Trophoblast cell (in vitro differentiated cells and primary cell): ENCODE results near the gene USP17L24.
"Not testable (repeated sequence)": the region's sequence is repeated elsewhere in the genome, so short reads cannot be mapped to it uniquely, and the experiment has no call there.

ENCODE experiments used
- DNase-seq, 2 donors: peaks; one replicate each; pipeline ENCODE4 v3.0.0-alpha.2; 2016
- H2AFZ ChIP-seq: 2 replicates; pipeline ENCODE4 v1.6.1; 2013; ENCODE audit warnings: low read length, moderate library complexity, mild to moderate bottlenecking; ENCODE audit not compliant: insufficient read depth, poor library complexity
- H2AK5ac ChIP-seq: 2 replicates; pipeline ENCODE4 v1.6.1; 2013; ENCODE audit warnings: mild to moderate bottlenecking, low read length
- H2BK120ac ChIP-seq: 2 replicates; pipeline ENCODE4 v1.6.1; 2013; ENCODE audit warnings: low read length, mild to moderate bottlenecking, moderate library complexity; ENCODE audit not compliant: insufficient read depth, poor library complexity
- H2BK12ac ChIP-seq: 2 replicates; pipeline ENCODE4 v1.6.1; 2013; ENCODE audit warnings: mild to moderate bottlenecking, low read length, moderate library complexity
- H2BK5ac ChIP-seq: 2 replicates; pipeline ENCODE4 v1.6.1; 2013; ENCODE audit warnings: low read length, low read depth, moderate library complexity, mild to moderate bottlenecking; ENCODE audit not compliant: poor library complexity
- H3K14ac ChIP-seq: 2 replicates; pipeline ENCODE4 v1.6.1; 2013; ENCODE audit warnings: mild to moderate bottlenecking, low read length
- H3K18ac ChIP-seq: 2 replicates; pipeline ENCODE4 v1.6.1; 2013; ENCODE audit warnings: mild to moderate bottlenecking, low read length
- H3K23ac ChIP-seq: 2 replicates; pipeline ENCODE4 v1.6.1; 2013; ENCODE audit warnings: low read length
- H3K27ac ChIP-seq: 2 replicates; pipeline ENCODE4 v1.5.1; 2013; ENCODE audit warnings: low read depth, mild to moderate bottlenecking, inconsistent platforms, low read length, moderate library complexity
- H3K27me3 ChIP-seq: 2 replicates; pipeline ENCODE4 v1.6.1; 2013; ENCODE audit warnings: inconsistent platforms, mild to moderate bottlenecking, low read length, moderate library complexity; ENCODE audit not compliant: insufficient read depth
- H3K36me3 ChIP-seq, 2 experiments: 1 replicate in 1 of 2; 2 replicates in 1 of 2; pipeline ENCODE4 v1.6.1; 2013; ENCODE audit warnings: low read length in 2 of 2, mild to moderate bottlenecking in 2 of 2, moderate library complexity in 1 of 2; ENCODE audit not compliant: insufficient read depth in 2 of 2, control insufficient read depth in 1 of 2
- H3K4ac ChIP-seq: 2 replicates; pipeline ENCODE4 v1.6.1; 2013; ENCODE audit warnings: low read depth, mild to moderate bottlenecking, low read length, moderate library complexity
- H3K4me1 ChIP-seq, 2 experiments: 1 replicate in 1 of 2; 2 replicates in 1 of 2; pipeline ENCODE4 v1.6.1; 2013; ENCODE audit warnings: low read length in 2 of 2, mild to moderate bottlenecking in 2 of 2, moderate library complexity in 1 of 2; ENCODE audit not compliant: insufficient read depth in 2 of 2, control insufficient read depth in 1 of 2
- H3K4me2 ChIP-seq: 2 replicates; pipeline ENCODE4 v1.6.1; 2013; ENCODE audit warnings: inconsistent platforms, mild to moderate bottlenecking, low read length, moderate library complexity
- H3K4me3 ChIP-seq: 2 replicates; pipeline ENCODE4 v1.5.1; 2013; ENCODE audit warnings: mild to moderate bottlenecking, low read depth, low read length, inconsistent platforms
- H3K79me1 ChIP-seq: one replicate; pipeline ENCODE4 v1.6.1; 2013; ENCODE audit warnings: low read length
- H3K79me2 ChIP-seq: 2 replicates; pipeline ENCODE4 v1.6.1; 2013; ENCODE audit warnings: low read length, mild to moderate bottlenecking; ENCODE audit not compliant: control insufficient read depth, insufficient read depth, poor library complexity
- H3K9ac ChIP-seq: 2 replicates; pipeline ENCODE4 v1.6.1; 2013; ENCODE audit warnings: mild to moderate bottlenecking, low read length
- H3K9me3 ChIP-seq: 2 replicates; pipeline ENCODE4 v1.6.1; 2013; ENCODE audit warnings: low read depth, mild to moderate bottlenecking, control low read depth, inconsistent platforms, low read length; ENCODE audit not compliant: insufficient read depth
- H4K12ac ChIP-seq: 2 replicates; pipeline ENCODE4 v1.6.1; 2013; ENCODE audit warnings: low read depth, mild to moderate bottlenecking, low read length, moderate library complexity
- H4K8ac ChIP-seq: 2 replicates; pipeline ENCODE4 v1.6.1; 2013; ENCODE audit warnings: low read depth, mild to moderate bottlenecking, low read length, moderate library complexity
- H4K91ac ChIP-seq: one replicate; pipeline ENCODE4 v1.6.1; 2013; ENCODE audit warnings: low read depth, mild to moderate bottlenecking, low read length, moderate library complexity
- WGBS: extraction: QIAGEN DNeasy Blood & Tissue Kit; methylation state at CpG from one replicate; pipeline ENCODE4 v1.1.7; 2013; ENCODE audit warnings: missing lambda C conversion rate; ENCODE audit not compliant: insufficient read length, insufficient coverage; ENCODE audit errors: extremely low coverage; 5-methylcytosine and 5-hydroxymethylcytosine counted together

USP17L24 gene

DNA sequence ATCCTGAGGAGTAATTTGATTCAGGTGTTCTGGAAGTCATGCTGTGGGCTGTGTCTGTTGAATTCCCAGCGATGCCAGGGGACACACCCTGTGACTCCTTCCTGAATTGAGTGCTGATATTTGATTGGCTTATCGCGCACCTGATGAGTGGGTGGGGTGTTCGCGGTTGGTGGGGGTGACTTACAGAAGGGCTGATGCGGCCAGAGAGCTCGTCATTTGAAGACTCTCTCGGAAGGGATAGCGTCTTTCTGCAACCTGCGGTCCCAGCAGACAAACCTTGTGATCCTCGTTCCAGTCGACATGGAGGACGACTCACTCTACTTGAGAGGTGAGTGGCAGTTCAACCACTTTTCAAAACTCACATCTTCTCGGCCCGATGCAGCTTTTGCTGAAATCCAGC lies 14.1 kb downstream of the USP17L24 start, which contains the start of gene USP17L5:
Gene USP17L5 (plus strand): TSS at position 301 of the 400 bp plus-strand sequence. CDS start 0 bp downstream, at position 301.
- H4K8ac ChIP-seq, H2BK120ac ChIP-seq, H4K12ac ChIP-seq, H3K4ac ChIP-seq, H3K18ac ChIP-seq, H3K27me3 ChIP-seq, H3K79me2 ChIP-seq, H2AFZ ChIP-seq, H3K4me1 ChIP-seq, H3K4me2 ChIP-seq, H2BK12ac ChIP-seq, H3K9ac ChIP-seq, H3K27ac ChIP-seq, H2AK5ac ChIP-seq, H4K91ac ChIP-seq, H2BK5ac ChIP-seq, H3K79me1 ChIP-seq, H3K14ac ChIP-seq, DNase-seq, H3K9me3 ChIP-seq, H3K36me3 ChIP-seq, H3K23ac ChIP-seq, H3K4me3 ChIP-seq: not testable (repeated sequence)
- no CpG with 5 or more reads among the region's 15 CpGs for WGBS

DNA sequence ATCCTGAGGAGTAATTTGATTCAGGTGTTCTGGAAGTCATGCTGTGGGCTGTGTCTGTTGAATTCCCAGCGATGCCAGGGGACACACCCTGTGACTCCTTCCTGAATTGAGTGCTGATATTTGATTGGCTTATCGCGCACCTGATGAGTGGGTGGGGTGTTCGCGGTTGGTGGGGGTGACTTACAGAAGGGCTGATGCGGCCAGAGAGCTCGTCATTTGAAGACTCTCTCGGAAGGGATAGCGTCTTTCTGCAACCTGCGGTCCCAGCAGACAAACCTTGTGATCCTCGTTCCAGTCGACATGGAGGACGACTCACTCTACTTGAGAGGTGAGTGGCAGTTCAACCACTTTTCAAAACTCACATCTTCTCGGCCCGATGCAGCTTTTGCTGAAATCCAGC lies 18.9 kb downstream of the USP17L24 start, which contains the start of gene USP17L27:
Gene USP17L27 (plus strand): TSS at position 301 of the 400 bp plus-strand sequence. CDS start 0 bp downstream, at position 301.
- not testable (repeated sequence) for H2AK5ac ChIP-seq, H3K4me3 ChIP-seq, H3K36me3 ChIP-seq, H3K9me3 ChIP-seq, H2BK5ac ChIP-seq, DNase-seq, H4K91ac ChIP-seq, H2BK120ac ChIP-seq, H3K4me2 ChIP-seq, H3K23ac ChIP-seq, H4K12ac ChIP-seq, H3K14ac ChIP-seq, H3K79me2 ChIP-seq, H3K79me1 ChIP-seq, H3K4me1 ChIP-seq, H2AFZ ChIP-seq, H2BK12ac ChIP-seq, H4K8ac ChIP-seq, H3K18ac ChIP-seq, H3K4ac ChIP-seq, H3K9ac ChIP-seq, H3K27ac ChIP-seq, H3K27me3 ChIP-seq
- WGBS, result no CpG with 5 or more reads among the region's 15 CpGs

- H3K4ac ChIP-seq, result not testable (repeated sequence)
Measured at GRCh38 chr4:9348593-9348992, 23.6 kb downstream of the USP17L24 start, which contains the start of gene USP17L28. Gene USP17L28, plus strand, starts transcription at chr4:9348893. Its CDS starts 0 bp downstream, at chr4:9348893.

DNA sequence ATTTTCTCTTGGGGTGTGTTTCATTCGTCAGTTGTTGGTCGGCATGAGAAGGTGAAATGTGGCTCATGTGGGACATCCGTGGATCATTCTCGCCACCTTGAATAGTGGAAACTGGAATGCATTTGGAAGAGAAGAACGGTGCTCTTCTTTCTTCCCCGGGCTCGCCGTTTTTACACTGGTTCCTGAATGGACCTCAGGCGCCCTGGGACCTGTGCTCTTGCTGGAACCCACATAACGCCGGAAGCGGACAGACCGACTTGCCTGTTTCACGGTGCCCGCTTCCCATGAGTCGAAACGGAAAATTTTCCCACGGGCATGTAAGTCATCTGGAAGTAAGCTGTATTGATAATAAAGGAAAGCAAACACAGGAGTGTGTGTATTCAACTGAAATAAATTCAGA lies 25.9 kb downstream of the USP17L24 start:
- not testable (repeated sequence) for H3K4me1 ChIP-seq, H3K23ac ChIP-seq, H2AK5ac ChIP-seq, H3K4me3 ChIP-seq, H4K12ac ChIP-seq, H3K79me2 ChIP-seq, DNase-seq, H3K27me3 ChIP-seq, H4K91ac ChIP-seq, H2BK5ac ChIP-seq, H2BK12ac ChIP-seq, H3K79me1 ChIP-seq, H3K4ac ChIP-seq, H3K36me3 ChIP-seq, H3K27ac ChIP-seq, H3K18ac ChIP-seq, H3K9ac ChIP-seq, H2BK120ac ChIP-seq, H4K8ac ChIP-seq, H3K9me3 ChIP-seq, H3K4me2 ChIP-seq, H2AFZ ChIP-seq, H3K14ac ChIP-seq
- no CpG with 5 or more reads among the region's 18 CpGs for WGBS

More at GRCh38 chr4:9348593-9348992, 23.6 kb downstream of the USP17L24 start, which contains the start of gene USP17L28:
- not testable (repeated sequence) for H2BK5ac ChIP-seq, H3K18ac ChIP-seq, H2AK5ac ChIP-seq, H2BK120ac ChIP-seq, H3K27ac ChIP-seq, H3K9me3 ChIP-seq, DNase-seq, H4K8ac ChIP-seq, H3K4me2 ChIP-seq, H3K79me1 ChIP-seq, H3K23ac ChIP-seq, H3K27me3 ChIP-seq, H2BK12ac ChIP-seq, H4K91ac ChIP-seq, H3K4me1 ChIP-seq, H3K4me3 ChIP-seq, H3K79me2 ChIP-seq, H2AFZ ChIP-seq, H3K36me3 ChIP-seq, H4K12ac ChIP-seq, H3K9ac ChIP-seq, H3K14ac ChIP-seq
- no CpG with 5 or more reads among the region's 15 CpGs for WGBS
